Activated gamma-delta T cell (primary cell): Measurements from ENCODE around the gene TMTC4.
"Not testable (repeated sequence)": the region's sequence is repeated elsewhere in the genome, so short reads cannot be mapped to it uniquely, and the experiment has no call there.

ENCODE experiments used
- DNase-seq: peaks from one replicate; lab custom pipeline; 2025; lab: John Stamatoyannopoulos, UW

TMTC4 gene

DNA sequence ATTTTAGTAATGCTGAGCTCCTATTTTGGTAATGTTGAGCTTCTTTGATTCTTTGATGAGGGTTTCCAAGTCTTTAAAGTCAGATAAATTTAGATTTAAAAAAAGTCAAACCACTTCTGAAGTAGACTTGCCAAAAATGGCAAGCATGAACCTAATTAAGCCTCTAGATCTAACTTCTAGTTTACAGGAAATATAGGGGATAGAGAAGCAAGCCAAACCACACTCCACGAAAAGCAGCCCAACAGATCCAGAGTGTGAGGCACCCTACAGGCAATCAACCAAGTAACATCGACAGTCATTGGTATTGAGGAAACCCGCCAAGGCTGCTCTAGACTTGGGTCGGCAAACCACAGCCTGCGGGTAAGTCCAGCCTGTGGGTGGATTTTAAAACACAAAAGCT lies 89.7 kb downstream of the TMTC4 start:
- no peak for DNase-seq

DNA sequence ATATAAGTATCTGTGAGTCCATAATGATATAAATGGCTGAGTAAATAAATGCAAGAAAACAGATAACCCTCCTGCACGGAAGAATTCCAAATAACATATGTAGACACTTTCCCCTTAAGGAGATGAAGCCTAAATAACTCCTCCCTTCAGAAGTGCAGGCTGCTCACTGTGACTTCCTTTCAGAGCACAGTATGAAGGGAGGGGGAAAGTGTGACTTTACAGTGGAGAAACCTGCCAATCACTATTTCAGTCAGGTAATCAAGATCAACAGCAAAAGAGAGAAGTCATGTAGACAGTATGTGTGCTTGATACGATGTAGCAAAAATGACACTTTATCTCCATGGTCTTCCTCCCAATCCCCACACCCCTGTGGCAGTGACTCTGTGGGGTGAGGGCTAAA lies 93.1 kb downstream of the TMTC4 start:
- no peak for DNase-seq

DNA sequence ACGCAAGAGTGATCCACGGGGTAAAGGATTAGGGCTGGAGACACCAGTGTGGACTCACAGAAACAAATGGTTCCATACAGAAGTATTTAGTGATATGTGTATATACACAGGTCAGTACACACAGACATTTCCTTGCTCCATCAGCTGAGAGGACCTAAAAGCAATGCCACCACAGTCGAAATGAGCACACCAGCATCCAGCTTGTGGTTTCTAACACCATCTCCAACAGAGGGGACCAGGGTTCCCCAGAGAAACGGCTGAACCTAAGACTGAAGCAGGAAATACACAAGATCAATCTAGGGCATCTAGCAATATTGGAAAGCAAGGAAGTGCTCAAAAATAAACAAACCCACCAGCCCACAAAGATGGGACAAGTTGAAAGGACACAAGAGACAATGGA lies 93.6 kb downstream of the TMTC4 start:
- no peak for DNase-seq

DNA sequence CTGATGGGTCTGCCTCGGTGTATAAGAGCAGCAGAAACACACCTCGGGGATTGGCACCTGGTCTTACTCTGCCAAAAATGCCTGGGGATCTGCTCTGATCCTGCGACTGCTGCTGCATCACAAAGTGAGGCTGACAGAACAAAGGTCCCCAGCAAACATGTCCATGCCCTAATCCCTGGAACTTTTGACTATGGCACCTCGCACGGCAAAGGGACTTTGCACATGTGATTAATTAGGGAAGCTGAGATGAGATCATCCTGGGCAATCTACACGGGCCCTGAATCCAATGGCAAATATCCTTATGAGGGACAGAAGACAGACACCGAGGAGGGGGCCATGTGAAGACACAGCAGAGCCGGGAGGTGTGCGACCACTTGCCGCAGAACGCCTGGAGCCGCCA lies 94.5 kb downstream of the TMTC4 start:
- DNase-seq = no peak

DNA sequence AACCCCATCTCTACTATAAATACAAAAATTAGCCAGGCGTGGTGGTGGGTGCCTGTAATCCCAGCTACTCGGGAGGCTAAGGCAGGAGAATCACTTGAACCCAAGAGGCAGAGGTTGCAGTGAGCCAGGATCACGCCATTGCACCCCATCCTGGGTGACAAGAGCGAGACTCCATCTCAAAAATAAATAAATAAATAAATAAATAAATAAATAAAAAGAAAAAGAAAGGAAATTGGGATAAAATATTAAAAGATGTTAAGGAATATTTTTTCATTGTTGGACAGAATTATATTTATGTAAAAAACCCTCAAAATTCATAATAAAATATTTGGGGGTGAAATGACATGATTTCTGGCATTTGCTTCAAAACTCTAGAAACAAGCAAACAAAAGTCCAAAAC lies 97.4 kb downstream of the TMTC4 start:
- not testable (repeated sequence) for DNase-seq

DNA sequence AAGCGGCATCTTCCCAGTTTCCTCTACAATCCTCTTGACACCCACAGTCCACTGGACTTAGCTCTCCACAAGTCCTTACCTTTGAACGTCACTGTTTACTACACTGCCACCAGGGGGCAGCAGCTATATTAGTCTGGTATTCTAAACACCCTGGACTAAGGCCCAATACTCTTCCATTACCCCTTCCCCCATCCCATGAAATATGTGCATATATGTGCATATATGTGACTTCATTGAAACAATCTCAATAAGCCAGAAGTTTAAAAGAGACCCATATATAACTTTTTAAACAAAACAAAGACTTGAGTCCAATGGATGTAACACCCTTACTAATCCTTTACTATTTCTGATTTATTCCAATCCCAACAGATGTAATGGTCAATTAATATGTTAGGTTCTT lies 101.5 kb downstream of the TMTC4 start:
- DNase-seq = no peak

DNA sequence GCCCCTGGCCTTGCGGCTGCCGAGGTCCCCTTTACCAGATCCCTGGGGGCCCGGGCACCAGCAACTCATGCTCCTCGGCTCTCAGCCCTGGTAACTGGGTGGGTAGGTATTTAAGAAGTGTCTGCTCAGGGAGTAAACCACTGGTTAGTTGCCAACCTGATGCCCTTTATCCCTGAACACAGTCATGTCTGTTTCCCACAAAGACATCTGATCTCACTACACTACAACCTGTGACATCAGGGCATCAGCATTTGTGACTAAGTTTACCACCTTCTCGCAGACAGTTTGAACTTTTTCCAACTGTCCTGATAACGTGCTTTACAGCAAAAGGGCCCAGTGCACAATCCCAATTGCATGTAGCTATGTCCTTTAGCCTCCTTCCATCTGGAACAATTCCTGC lies 108.1 kb downstream of the TMTC4 start:
- no peak for DNase-seq

DNA sequence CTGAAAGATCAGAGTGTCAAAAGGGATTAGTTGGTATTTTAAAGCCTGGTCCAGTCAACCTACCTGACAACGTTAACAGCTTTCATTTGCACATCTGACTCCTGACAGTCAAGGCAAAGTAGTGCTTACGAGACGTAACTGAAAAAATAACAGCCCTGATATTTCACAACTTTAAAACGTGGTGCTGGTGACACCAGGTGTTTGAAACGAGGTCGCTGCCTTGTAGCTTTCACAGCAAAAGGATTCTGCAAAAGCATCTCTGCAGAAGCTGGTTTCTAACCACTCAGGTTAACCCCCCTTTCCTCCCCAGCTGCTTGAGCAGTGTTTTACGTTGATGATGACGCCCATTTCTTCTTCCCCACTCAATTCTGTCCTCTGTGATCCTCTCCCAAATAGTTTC lies 109.3 kb downstream of the TMTC4 start:
- no peak for DNase-seq

DNA sequence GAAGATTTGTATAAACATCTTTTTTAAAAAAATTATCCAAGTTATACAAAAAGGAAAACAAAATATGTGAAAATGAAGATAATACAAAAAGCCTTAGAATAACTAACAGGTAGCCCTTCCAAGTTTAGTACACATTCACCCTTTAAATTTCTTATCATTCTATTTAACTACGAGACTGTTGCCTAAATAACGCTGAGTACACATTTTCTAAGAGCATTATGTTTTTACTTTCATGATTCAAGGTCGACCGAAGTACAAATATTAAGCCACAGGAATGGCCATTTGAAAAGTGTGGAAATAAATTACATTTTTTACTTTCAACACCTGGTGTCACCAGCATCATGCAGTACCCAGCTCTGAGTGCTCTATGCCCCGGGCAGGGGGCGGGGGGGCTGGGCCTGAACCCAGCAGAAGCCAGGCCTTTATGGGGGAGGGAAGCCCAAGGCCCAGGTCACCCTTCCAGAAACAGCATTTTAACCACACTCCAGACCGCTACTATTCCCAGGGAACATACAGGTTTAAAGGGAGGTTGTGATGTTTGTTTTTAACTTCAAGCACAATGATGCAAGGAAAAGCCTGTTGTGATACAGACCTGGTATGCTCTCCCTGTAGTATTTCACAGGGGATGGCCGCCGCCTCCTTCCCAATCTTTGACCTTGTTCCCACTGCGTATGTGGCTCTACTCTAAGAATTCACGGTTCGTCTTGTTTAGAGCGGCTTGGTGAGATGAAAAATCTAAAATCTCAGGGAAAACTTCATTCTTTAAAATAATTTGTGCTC lies 110.0 kb downstream of the TMTC4 start:
- DNase-seq = no peak

DNA sequence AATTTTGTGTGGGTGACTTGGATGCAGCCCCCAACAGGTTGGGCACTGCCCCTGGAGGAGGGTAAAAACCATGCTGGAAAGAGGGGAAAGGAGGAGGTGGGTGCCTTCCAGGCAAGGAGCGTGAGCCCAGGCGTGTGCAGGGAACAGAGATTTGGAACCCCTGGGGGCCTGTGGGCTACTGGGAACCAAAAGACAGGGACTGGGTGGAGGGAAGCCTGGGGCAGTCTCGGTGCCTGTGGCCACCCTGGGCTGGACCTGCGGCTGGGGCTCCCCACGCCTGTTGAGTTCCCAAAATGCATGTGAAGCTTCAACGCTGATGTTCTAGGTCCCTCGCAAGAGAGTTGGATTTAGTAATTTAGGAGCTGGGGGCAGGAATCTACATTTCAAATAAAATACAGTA lies 110.8 kb downstream of the TMTC4 start:
- no peak for DNase-seq

DNA sequence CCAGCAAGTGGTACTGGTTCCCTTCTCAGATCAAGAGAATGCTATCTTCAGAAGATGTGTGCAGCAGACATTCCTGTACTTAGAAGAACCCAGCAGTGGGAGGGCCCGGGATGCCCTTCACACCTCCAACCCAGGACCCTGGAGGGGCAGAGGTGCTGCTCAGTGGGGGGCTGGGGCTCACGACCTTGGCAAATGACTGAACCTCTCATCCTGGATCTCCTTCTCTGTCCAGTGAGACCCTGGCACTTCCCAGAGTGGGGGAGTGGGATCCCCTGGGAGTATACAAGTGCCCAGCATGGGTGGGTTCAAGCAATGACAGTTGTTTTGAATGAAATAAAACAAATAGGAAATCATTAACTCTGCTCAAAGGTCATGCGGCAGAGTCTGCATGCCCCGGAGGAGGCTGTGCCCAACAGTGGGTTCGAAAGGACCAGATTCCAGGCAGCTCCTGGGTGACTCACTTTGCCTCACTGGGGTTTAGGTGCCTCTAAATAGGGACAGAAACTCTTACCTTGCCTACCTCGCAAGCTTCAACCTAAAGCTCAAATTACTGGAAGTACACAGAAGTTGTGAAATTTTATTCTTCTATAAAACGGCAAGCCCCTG lies 112.9 kb downstream of the TMTC4 start:
- no peak for DNase-seq

DNA sequence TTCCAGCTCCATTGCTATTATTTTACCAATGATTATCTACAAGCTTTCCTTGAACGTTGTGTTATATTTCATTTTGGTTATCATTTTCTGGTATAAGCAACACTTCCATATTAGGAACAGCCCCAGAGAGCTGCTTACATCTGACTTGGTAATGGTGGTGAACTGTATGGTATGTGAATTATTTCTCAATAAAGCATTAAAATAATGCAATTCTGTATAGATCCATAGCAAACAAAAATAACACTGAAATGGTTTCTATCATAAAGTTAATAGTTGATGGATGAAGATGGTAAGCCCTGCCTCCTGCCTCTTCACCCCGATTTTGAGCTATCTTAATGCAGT lies 113.5 kb downstream of the TMTC4 start:
- DNase-seq = no peak

DNA sequence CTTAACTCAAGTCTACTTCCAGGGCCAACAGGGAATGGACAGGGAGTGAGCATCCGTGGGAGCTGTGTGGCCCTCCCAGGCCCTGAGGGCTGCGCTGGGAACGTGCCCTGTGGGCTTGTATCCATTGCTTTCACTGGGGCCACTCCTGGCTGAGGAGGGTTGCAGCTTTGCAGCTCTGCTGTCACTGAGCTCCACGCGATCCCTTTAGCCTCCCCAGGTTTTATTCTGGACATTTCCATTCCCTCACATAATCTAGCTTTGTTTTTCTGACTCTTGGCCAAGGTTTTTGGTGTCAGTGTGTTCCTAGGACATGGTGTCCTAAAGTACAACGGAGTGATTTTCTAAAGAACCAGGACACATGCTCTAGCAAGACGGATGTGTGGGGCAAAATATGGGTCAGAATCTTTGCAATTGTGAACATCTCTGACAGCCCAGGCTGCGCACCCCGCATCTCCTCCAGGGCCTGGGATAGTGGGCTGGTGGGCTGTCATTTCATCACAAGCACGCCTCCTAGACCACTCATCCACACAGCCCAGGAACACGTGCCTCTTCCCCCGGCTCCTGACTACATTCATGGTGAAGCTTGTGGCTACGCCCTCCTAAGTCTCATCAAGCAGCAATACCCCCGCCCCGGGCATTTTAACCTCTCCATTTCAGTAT lies 114.0 kb downstream of the TMTC4 start:
- DNase-seq = no peak

DNA sequence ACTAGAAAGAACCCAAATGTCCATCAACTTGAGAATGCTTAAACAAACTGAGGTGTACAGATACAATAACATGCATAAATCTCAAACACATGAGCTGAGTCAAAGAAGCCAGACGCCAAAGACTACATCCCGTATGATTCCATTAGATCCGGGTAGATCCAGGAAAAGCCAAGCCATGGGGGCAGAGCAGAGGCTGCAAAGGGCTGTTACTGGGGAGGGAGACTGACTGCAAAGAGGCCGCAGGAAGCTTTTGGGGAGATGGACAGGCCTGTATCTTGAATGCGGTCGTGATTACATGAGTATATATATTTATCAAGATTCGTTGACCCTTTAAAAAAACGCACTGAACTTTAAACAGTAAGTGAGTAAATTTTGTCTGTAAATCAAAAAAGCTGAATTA lies 114.7 kb downstream of the TMTC4 start:
- no peak for DNase-seq
